ENCODE data around the gene R3HDM4.

The R3HDM4 gene

DNA sequence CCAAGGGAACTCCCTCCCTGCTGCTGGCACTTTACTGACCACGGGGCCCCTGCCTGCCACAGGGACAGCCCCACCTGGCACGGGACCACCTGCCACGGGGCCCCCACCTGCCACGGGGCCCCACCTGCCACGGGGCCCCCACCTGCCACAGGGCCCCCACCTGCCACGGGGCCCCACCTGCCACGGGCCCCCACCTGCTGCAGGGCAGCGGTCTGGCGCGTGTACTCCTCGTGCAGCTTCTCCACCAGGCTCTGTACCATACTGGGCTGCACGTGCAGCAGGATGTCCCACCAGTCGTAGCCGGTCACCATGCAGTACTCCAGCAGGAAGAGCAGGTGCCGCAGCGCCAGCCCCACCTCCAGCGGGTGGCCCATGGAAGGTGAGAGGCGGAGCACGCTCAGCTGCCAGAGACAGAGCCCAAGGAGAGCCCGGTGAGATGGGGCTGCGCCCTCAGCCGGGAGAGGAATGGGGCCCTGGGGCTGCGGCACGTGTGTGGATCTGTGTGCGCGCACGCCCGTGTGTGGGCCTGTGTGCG lies 36.2 kb downstream of the R3HDM4 start:
- TF ChIP-seq, protein P1, sequence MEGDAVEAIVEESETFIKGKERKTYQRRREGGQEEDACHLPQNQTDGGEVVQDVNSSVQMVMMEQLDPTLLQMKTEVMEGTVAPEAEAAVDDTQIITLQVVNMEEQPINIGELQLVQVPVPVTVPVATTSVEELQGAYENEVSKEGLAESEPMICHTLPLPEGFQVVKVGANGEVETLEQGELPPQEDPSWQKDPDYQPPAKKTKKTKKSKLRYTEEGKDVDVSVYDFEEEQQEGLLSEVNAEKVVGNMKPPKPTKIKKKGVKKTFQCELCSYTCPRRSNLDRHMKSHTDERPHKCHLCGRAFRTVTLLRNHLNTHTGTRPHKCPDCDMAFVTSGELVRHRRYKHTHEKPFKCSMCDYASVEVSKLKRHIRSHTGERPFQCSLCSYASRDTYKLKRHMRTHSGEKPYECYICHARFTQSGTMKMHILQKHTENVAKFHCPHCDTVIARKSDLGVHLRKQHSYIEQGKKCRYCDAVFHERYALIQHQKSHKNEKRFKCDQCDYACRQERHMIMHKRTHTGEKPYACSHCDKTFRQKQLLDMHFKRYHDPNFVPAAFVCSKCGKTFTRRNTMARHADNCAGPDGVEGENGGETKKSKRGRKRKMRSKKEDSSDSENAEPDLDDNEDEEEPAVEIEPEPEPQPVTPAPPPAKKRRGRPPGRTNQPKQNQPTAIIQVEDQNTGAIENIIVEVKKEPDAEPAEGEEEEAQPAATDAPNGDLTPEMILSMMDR (IDR thresholded peaks at IDR 0.05; ENCODE audit: insufficient read depth, low read depth, low read length, missing control alignments) = no peak
- no peak overlapping the region for H3K4me3 ChIP-seq (ENCODE audit: low read depth, low read length)
- no peak for DNase-seq (ENCODE audit: low read depth)

DNA sequence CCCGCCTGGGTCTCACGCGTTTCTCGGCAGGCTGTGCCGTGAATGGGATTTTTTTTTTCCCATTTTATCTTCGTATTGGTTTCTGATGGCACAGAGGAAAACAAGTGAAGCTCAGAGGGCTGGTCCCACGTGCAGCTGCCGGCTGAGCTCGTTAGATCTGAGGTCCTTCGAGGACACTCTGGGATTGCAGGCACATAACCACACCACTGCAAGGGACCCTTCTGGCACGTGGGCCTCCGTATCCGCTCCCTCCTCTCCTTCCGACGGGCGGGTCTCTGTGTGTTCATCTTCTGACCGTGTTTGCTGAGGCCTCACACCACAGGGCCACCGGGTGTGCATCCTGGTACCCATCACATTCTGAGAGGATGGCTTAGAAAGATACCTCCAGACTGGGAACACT lies 36.9 kb downstream of the R3HDM4 start:
- TF ChIP-seq, protein P1 (IDR thresholded peaks at IDR 0.05; ENCODE audit: insufficient read depth, low read depth, low read length, missing control alignments) = no peak
- DNase-seq (ENCODE audit: low read depth) = no peak
- no peak overlapping the region for H3K4me3 ChIP-seq (ENCODE audit: low read depth, low read length)

- DNase-seq (ENCODE audit: low read depth) = no peak
- TF ChIP-seq, protein P1 (IDR thresholded peaks at IDR 0.05; ENCODE audit: insufficient read depth, low read depth, low read length, missing control alignments) = no peak
- no peak overlapping the region for H3K4me3 ChIP-seq (ENCODE audit: low read depth, low read length)
Observed at GRCh38 chr19:875265-875879, 37.6 kb downstream of the R3HDM4 start.

- TF ChIP-seq, protein P1 (IDR thresholded peaks at IDR 0.05; ENCODE audit: insufficient read depth, low read depth, low read length, missing control alignments) = no peak
- no peak for DNase-seq (ENCODE audit: low read depth)
- no peak overlapping the region for H3K4me3 ChIP-seq (ENCODE audit: low read depth, low read length)
Observed at GRCh38 chr19:873561-874041, 39.4 kb downstream of the R3HDM4 start.

DNA sequence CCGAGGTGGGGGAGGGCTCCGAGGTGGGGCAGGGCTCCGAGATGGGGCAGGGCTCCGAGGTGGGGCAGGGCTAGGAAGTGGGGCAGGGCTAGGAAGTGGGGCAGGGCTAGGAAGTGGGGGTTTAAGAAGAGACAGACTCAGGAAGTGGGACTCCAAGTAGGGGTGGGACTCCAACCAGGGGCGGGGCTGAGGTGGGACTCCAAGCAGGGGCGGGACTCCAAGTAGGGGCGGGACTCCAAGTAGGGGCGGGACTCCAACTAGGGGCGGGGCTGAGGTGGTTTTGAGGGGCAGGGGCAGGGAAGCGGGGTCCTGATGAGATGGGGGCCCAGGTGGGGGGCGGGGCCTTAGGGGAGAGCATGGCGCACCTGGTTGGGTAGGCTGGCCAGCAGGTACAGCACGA lies 39.9 kb downstream of the R3HDM4 start:
- TF ChIP-seq, protein P1 (IDR thresholded peaks at IDR 0.05; ENCODE audit: insufficient read depth, low read depth, low read length, missing control alignments) = no peak
- no peak overlapping the region for H3K4me3 ChIP-seq (ENCODE audit: low read depth, low read length)
- DNase-seq (ENCODE audit: low read depth) = peak; percentile 94

GRCh38 chr19:872266-872951 lies 40.6 kb downstream of the R3HDM4 start:
- peak; percentile 92 for DNase-seq (ENCODE audit: low read depth)
- TF ChIP-seq, protein P1 (IDR thresholded peaks at IDR 0.05; ENCODE audit: insufficient read depth, low read depth, low read length, missing control alignments) = no peak
- peak overlapping the region; percentile 22; the same call in 1 of the 2 replicates for H3K4me3 ChIP-seq (ENCODE audit: low read depth, low read length)
